Measurements from ENCODE around the gene LYZL1.
"Not testable (repeated sequence)": the region's sequence is repeated elsewhere in the genome, so short reads cannot be mapped to it uniquely, and the experiment has no call there.

LYZL1 gene

DNA sequence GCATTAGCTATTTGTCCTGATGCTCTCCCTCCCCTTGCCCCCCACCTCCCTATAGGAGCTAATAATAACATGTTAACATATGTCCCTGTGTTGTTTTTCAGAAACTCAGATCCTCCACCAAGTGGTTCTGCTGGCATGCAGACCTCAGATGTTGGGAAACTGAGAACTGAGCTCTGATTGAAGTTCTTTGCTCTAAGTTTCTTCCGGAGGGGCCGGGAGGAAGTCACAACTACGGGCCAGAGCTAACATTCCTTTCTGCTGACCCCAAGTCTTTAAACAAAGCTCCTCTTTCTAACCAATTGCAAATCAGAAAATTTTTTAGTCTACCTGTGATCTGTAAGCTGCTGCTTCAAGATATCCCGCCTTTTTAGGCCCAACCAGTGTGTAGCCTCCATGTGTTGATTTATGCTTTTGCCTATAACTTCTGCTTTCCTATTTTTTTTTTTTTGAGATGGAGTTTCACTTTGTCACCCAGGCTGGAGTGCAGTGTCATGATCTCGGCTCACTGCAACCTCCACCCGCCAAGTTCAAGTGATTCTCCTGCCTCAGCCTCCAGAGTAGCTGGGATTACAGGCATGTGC is 66.6 kb downstream of the LYZL1 start:
- POLR2A ChIA-PET, result no interaction called here
- TF ChIP-seq FOXM1 (IDR thresholded peaks at IDR 0.05; ENCODE audit: borderline replicate concordance) (no peak), ZNF384 (IDR thresholded peaks at IDR 0.05) (no peak)
- DNase-seq (ENCODE audit: extremely low spot score), result no peak
- CTCF ChIA-PET, result interaction anchor here (0.7 to 0.9 kb wide), 2 partner anchors 37 to 48 kb away, joined by 3 to 9 read pairs; no protein-coding TSS in a partner anchor

GRCh38 chr10:29356931-29357330 is 68.1 kb downstream of the LYZL1 start:
- ChIA-PET CTCF (interaction anchor here (0.6 to 0.7 kb wide), 2 partner anchors 14 to 114 kb away, joined by 3 read pairs; no protein-coding TSS in a partner anchor), POLR2A (no interaction called here)
- TF ChIP-seq FOXA1 (IDR thresholded peaks at IDR 0.05), result no peak
- TF ChIP-seq TARDBP (IDR thresholded peaks at IDR 0.05), result no peak
- no peak for TF ChIP-seq L3MBTL2 (conservative IDR thresholded peaks at IDR 0.05)
- no peak for TF ChIP-seq BHLHE40 (IDR thresholded peaks at IDR 0.05; ENCODE audit: borderline replicate concordance)
- no peak for DNase-seq (ENCODE audit: extremely low spot score)

- ChIA-PET CTCF (interaction anchor here (0.6 to 1.4 kb wide), 2 partner anchors 152 to 160 kb away, joined by 3 read pairs; no protein-coding TSS in a partner anchor), POLR2A (no interaction called here)
Observed at GRCh38 chr10:29358010-29358616, 69.2 kb downstream of the LYZL1 start.

GRCh38 chr10:29360215-29360853 is 71.5 kb downstream of the LYZL1 start:
- DNase-seq (ENCODE audit: extremely low spot score); POLR2A ChIA-PET; CTCF ChIA-PET: not testable (repeated sequence)

More at GRCh38 chr10:29358010-29358616, 69.2 kb downstream of the LYZL1 start:
- TF ChIP-seq LEF1 (IDR thresholded peaks at IDR 0.05; ENCODE audit: borderline replicate concordance) (no peak), TARDBP (IDR thresholded peaks at IDR 0.05) (no peak), NFRKB (IDR thresholded peaks at IDR 0.05) (no peak), FOXA1 (IDR thresholded peaks at IDR 0.05) (no peak), ZNF384 (IDR thresholded peaks at IDR 0.05) (no peak), SUZ12 (IDR thresholded peaks at IDR 0.05) (no peak), BHLHE40 (IDR thresholded peaks at IDR 0.05; ENCODE audit: borderline replicate concordance) (no peak), FOXM1 (IDR thresholded peaks at IDR 0.05; ENCODE audit: borderline replicate concordance) (no peak), L3MBTL2 (conservative IDR thresholded peaks at IDR 0.05) (no peak), ARNT (IDR thresholded peaks at IDR 0.05) (no peak)
- TF ChIP-seq, protein P1, sequence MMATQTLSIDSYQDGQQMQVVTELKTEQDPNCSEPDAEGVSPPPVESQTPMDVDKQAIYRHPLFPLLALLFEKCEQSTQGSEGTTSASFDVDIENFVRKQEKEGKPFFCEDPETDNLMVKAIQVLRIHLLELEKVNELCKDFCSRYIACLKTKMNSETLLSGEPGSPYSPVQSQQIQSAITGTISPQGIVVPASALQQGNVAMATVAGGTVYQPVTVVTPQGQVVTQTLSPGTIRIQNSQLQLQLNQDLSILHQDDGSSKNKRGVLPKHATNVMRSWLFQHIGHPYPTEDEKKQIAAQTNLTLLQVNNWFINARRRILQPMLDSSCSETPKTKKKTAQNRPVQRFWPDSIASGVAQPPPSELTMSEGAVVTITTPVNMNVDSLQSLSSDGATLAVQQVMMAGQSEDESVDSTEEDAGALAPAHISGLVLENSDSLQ (IDR thresholded peaks at IDR 0.05), result no peak
- DNase-seq (ENCODE audit: extremely low spot score), result no peak
